NCI-H2196 treated with DMSO at 0.1 percent for 48 hours (cell line): Measurements from ENCODE around the gene NPVF.

Experiments
- DNase-seq: peaks from one replicate; lab custom pipeline; 2025; ENCODE audit not compliant: unreplicated experiment; lab: John Stamatoyannopoulos, UW

Gene NPVF

GRCh38 chr7:25179325-25179724 is 49.0 kb downstream of the NPVF start:
- no peak for DNase-seq
